ENCODE results near the gene DNAJC18. TPM values are rescaled to one million over a fixed set of nuclear protein-coding genes. Genes with fewer than 3 reads are reported as not detected.
A peak's percentile ranks its signal among the peaks of the same experiment; 100 is the strongest.

DNAJC18 gene
- total and polyA plus RNA-seq, 2 experiments from 2014 or later = 13.4 to 18.9 TPM

DNA sequence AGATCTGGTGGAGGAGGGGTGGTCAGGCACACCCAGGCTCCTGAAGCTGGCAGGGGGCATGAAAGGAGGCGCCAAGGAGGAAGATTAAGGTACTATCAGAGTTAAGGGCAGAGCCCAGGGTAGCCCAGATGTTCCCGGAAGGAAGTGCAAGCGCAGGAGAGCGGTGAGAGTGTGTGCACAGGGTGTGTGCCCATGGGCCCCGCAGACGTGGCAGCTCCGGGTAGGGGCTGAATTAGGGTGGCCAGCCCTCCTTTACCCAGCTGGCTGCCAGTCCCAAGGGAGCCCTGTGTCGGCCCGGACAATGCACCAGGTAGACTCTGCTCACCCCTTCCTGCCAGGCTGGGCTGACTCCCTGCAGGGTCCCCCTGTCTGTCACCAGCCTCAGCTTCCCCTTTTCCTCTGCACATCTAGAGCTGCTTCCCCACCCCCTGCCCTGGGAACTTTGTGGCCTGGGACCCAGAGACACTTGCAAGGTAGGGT lies 31.5 kb upstream of the DNAJC18 start, which contains the start of gene SMIM33 (continued):
- no peak for TF ChIP-seq EZH2phosphoT487 (IDR thresholded peaks at IDR 0.05; ENCODE audit: unreplicated experiment)
- TF ChIP-seq ZNF114 (CRISPR knock-in tag; IDR thresholded peaks at IDR 0.05) = no peak
- no peak for TF ChIP-seq NANOG (IDR thresholded peaks at IDR 0.05; ENCODE audit: borderline replicate concordance)
- TF ChIP-seq, protein P1, sequence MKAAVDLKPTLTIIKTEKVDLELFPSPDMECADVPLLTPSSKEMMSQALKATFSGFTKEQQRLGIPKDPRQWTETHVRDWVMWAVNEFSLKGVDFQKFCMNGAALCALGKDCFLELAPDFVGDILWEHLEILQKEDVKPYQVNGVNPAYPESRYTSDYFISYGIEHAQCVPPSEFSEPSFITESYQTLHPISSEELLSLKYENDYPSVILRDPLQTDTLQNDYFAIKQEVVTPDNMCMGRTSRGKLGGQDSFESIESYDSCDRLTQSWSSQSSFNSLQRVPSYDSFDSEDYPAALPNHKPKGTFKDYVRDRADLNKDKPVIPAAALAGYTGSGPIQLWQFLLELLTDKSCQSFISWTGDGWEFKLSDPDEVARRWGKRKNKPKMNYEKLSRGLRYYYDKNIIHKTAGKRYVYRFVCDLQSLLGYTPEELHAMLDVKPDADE (IDR thresholded peaks at IDR 0.05) = no peak
- TF ChIP-seq, protein P2, sequence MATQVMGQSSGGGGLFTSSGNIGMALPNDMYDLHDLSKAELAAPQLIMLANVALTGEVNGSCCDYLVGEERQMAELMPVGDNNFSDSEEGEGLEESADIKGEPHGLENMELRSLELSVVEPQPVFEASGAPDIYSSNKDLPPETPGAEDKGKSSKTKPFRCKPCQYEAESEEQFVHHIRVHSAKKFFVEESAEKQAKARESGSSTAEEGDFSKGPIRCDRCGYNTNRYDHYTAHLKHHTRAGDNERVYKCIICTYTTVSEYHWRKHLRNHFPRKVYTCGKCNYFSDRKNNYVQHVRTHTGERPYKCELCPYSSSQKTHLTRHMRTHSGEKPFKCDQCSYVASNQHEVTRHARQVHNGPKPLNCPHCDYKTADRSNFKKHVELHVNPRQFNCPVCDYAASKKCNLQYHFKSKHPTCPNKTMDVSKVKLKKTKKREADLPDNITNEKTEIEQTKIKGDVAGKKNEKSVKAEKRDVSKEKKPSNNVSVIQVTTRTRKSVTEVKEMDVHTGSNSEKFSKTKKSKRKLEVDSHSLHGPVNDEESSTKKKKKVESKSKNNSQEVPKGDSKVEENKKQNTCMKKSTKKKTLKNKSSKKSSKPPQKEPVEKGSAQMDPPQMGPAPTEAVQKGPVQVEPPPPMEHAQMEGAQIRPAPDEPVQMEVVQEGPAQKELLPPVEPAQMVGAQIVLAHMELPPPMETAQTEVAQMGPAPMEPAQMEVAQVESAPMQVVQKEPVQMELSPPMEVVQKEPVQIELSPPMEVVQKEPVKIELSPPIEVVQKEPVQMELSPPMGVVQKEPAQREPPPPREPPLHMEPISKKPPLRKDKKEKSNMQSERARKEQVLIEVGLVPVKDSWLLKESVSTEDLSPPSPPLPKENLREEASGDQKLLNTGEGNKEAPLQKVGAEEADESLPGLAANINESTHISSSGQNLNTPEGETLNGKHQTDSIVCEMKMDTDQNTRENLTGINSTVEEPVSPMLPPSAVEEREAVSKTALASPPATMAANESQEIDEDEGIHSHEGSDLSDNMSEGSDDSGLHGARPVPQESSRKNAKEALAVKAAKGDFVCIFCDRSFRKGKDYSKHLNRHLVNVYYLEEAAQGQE (IDR thresholded peaks at IDR 0.05; ENCODE audit: unreplicated experiment) = no peak
- TF ChIP-seq STAT1 (IDR thresholded peaks at IDR 0.05; ENCODE audit: unreplicated experiment) = no peak
- no peak for TF ChIP-seq ZNF331 (CRISPR knock-in tag; IDR thresholded peaks at IDR 0.05; ENCODE audit: low read depth)
- TF ChIP-seq POLR2AphosphoS5 (IDR thresholded peaks at IDR 0.05; ENCODE audit: low read depth) = no peak
- no peak for TF ChIP-seq EZH2 (IDR thresholded peaks at IDR 0.05; ENCODE audit: low read depth, unreplicated experiment)

DNA sequence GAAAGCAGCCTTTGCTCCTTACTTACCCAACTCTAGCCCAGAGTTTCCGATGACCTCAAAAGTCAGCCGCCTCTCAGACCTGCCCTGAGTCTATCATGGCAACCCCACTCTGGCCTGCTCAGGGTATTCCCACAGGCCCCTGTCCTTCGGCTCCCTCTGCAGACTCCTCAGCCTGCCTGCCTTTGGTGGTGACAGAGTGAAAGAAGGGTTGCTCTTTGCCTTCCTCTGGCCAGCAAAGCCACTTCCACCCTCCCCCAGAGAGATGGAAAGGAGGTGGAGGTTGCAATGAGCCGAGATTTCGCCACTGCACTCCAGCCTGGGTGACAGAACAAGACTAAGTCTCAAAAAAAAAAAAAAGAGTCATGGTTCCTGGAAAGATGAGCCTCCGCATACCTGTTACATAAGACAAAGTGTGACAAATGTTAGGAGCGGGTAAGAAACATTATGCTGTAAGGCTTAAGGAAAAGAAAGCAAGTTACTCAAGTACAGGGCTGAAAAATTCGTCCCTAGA lies 29.2 kb upstream of the DNAJC18 start:
- Histone ChIP-seq H3K4me3 (no peak overlapping the region), H3K4me1 (ENCODE audit: insufficient read depth) (peaks cover 11% of the 10 kb centered on the region), H3F3A (replicated peaks; ENCODE audit: low read depth) (0 out of 2 replicates have a peak, but pooled peaks cover 7% of the 10 kb centered on the region), H3K27ac (ENCODE audit: low read depth) (no peak overlapping the region; the same call in 1 of the 2 replicates), H3K79me2 (replicated peaks; ENCODE audit: insufficient read depth) (no peaks in the 10 kb centered on the region), H3K27me3 (ENCODE audit: insufficient read depth) (no peaks in the 10 kb centered on the region), H4K20me1 (replicated peaks; ENCODE audit: insufficient read depth) (no peaks in the 10 kb centered on the region), H3K36me3 (ENCODE audit: insufficient read depth) (no peaks in the 10 kb centered on the region), H2AFZ (peak overlapping the region; percentile 74; the same call in 1 of the 2 replicates), H3K4me2 (no peak overlapping the region), H3K9me2 (ENCODE audit: insufficient read depth) (no peaks in the 10 kb centered on the region)
- peak; percentile 51 for DNase-seq (ENCODE audit: low spot score)
- H3K9me3 Mint-ChIP-seq = no peaks in the 10 kb centered on the region
- H3K27me3 Mint-ChIP-seq (ENCODE audit: insufficient read depth, low read depth, poor library complexity) = peaks cover 14% of the 10 kb centered on the region
- TF ChIP-seq JUNB (IDR thresholded peaks at IDR 0.05; ENCODE audit: unreplicated experiment) (no peak), POLR2AphosphoS5 (IDR thresholded peaks at IDR 0.05; ENCODE audit: low read depth) (no peak), CREB1 (CRISPR knock-in tag; IDR thresholded peaks at IDR 0.05; ENCODE audit: low read depth) (no peak), EZH2 (IDR thresholded peaks at IDR 0.05; ENCODE audit: low read depth, unreplicated experiment) (no peak), NANOG (IDR thresholded peaks at IDR 0.05; ENCODE audit: borderline replicate concordance) (no peak)
- TF ChIP-seq, protein P1 (IDR thresholded peaks at IDR 0.05) = no peak
- TF ChIP-seq, protein P3, sequence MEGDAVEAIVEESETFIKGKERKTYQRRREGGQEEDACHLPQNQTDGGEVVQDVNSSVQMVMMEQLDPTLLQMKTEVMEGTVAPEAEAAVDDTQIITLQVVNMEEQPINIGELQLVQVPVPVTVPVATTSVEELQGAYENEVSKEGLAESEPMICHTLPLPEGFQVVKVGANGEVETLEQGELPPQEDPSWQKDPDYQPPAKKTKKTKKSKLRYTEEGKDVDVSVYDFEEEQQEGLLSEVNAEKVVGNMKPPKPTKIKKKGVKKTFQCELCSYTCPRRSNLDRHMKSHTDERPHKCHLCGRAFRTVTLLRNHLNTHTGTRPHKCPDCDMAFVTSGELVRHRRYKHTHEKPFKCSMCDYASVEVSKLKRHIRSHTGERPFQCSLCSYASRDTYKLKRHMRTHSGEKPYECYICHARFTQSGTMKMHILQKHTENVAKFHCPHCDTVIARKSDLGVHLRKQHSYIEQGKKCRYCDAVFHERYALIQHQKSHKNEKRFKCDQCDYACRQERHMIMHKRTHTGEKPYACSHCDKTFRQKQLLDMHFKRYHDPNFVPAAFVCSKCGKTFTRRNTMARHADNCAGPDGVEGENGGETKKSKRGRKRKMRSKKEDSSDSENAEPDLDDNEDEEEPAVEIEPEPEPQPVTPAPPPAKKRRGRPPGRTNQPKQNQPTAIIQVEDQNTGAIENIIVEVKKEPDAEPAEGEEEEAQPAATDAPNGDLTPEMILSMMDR (conservative IDR thresholded peaks at IDR 0.05; ENCODE audit: low read depth in 2 of 2) = peak in 1 of 2 experiments; percentile 47; a peak in 2 of 4 replicates
- no peak overlapping the region; the same call in 1 of the 2 replicates for H3K27ac Mint-ChIP-seq
- peak; percentile 68 for ATAC-seq
- H3K4me3 Mint-ChIP-seq = no peak overlapping the region
- peaks cover 28% of the 10 kb centered on the region for H3K4me1 Mint-ChIP-seq
- H3K36me3 Mint-ChIP-seq (ENCODE audit: low read depth) = no peaks in the 10 kb centered on the region; the same call in 2 of the 3 replicates
